Nephron (organoid): ENCODE data around the gene CYP1B1.

ENCODE experiments used
- H3K27ac Mint-ChIP-seq, 3 experiments: 2 replicates each; pipeline ENCODE4 v1.8.0; 2020; ENCODE audit warnings: mixed read lengths in 3 of 3, mild to moderate bottlenecking in 2 of 3, moderate library complexity in 1 of 3
- H3K27me3 Mint-ChIP-seq: 2 replicates; pipeline ENCODE4 v1.8.0; 2021; ENCODE audit warnings: low read depth, mild to moderate bottlenecking, moderate library complexity, mixed read lengths
- H3K36me3 Mint-ChIP-seq: 2 replicates; pipeline ENCODE4 v1.8.0; 2020; ENCODE audit warnings: low read depth, mixed read lengths
- H3K4me1 Mint-ChIP-seq: 2 replicates; pipeline ENCODE4 v1.8.0; 2020; ENCODE audit warnings: mixed read lengths
- H3K4me3 Mint-ChIP-seq, 3 experiments: 2 replicates each; pipeline ENCODE4 v1.8.0; 2020; ENCODE audit warnings: mild to moderate bottlenecking in 3 of 3, mixed read lengths in 3 of 3, moderate library complexity in 2 of 3
- H3K9me3 Mint-ChIP-seq: 2 replicates; pipeline ENCODE4 v1.8.0; 2020; ENCODE audit warnings: mixed read lengths
- CTCF ChIP-seq, 3 experiments: fragments of 200-600 bp; sonication (generic); IDR thresholded peaks; one replicate each; pipeline ENCODE4 v1.5.0; 2021; ENCODE audit warnings: antibody characterized with exemption in 3 of 3; ENCODE audit not compliant: unreplicated experiment in 3 of 3

The CYP1B1 gene

GRCh38 chr2:38074058-38074763, 1.7 kb downstream of the CYP1B1 start:
- Mint-ChIP-seq H3K27ac (peak overlapping the region; percentile 78 to 94 (median 94)), H3K4me1 (peaks cover 20% of the 10 kb centered on the region), H3K36me3 (peaks cover 26% of the 10 kb centered on the region), H3K27me3 (peaks cover 67% of the 10 kb centered on the region), H3K9me3 (no peaks in the 10 kb centered on the region), H3K4me3 (peak overlapping the region; percentile 88 to 93 (median 91))
- TF ChIP-seq CTCF (IDR thresholded peaks at IDR 0.05; ENCODE audit: unreplicated experiment in 3 of 3), result no peak

- Mint-ChIP-seq H3K27ac (peak overlapping the region; percentile 78 to 94 (median 94)), H3K9me3 (no peaks in the 10 kb centered on the region), H3K36me3 (peaks cover 32% of the 10 kb centered on the region), H3K27me3 (peaks cover 64% of the 10 kb centered on the region), H3K4me3 (peak overlapping the region; percentile 88 to 93 (median 91)), H3K4me1 (peaks cover 23% of the 10 kb centered on the region)
- no peak for TF ChIP-seq CTCF (IDR thresholded peaks at IDR 0.05; ENCODE audit: unreplicated experiment in 3 of 3)
These were observed 2.5 kb downstream of the CYP1B1 start for GRCh38 chr2:38073211-38074057.

- Mint-ChIP-seq H3K27ac (peak overlapping the region in 1 of 3 experiments; percentile 79), H3K4me1 (peaks cover 38% of the 10 kb centered on the region), H3K4me3 (peak overlapping the region in 2 of 3 experiments; percentile 57 to 80), H3K36me3 (peaks cover 35% of the 10 kb centered on the region), H3K9me3 (no peaks in the 10 kb centered on the region), H3K27me3 (peaks cover 43% of the 10 kb centered on the region)
- no peak for TF ChIP-seq CTCF (IDR thresholded peaks at IDR 0.05; ENCODE audit: unreplicated experiment in 3 of 3)
These were observed 5.5 kb downstream of the CYP1B1 start for GRCh38 chr2:38070438-38070837.

DNA sequence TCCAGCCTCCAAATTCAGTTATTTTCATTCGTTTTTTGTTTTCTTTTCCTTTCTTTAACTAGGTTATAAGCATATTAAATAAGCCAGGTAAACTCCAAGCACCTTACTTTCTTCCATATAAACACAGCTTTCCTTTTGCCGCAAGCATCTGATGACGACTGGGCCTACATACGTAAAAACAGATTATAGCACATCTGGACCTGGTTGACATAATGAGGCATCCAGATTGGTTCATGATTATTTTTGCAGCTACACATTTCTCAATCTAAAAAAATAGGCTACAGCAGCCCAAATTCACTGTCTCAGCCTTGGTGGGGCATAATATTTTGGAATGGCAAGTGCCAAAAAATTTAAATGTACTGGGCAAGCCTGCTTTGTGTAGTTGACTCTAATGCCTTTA, 7.7 kb downstream of the CYP1B1 start:
- no peaks in the 10 kb centered on the region for H3K9me3 Mint-ChIP-seq

GRCh38 chr2:38066421-38067115, 9.4 kb downstream of the CYP1B1 start:
- no peak for TF ChIP-seq CTCF (IDR thresholded peaks at IDR 0.05; ENCODE audit: unreplicated experiment in 3 of 3)
- peaks cover 37% of the 10 kb centered on the region for H3K36me3 Mint-ChIP-seq
- no peaks in the 10 kb centered on the region for H3K9me3 Mint-ChIP-seq
- peaks cover 14% of the 10 kb centered on the region for H3K27me3 Mint-ChIP-seq
- peak overlapping the region in 2 of 3 experiments; percentile 16 to 75 for H3K4me3 Mint-ChIP-seq
- H3K27ac Mint-ChIP-seq, result peak overlapping the region; percentile 79 to 89 (median 88)
- peaks cover 42% of the 10 kb centered on the region for H3K4me1 Mint-ChIP-seq

More for the DNA sequence above, 7.7 kb downstream of the CYP1B1 start:
- TF ChIP-seq CTCF (IDR thresholded peaks at IDR 0.05; ENCODE audit: unreplicated experiment in 3 of 3), result no peak
- Mint-ChIP-seq H3K27ac (peak overlapping the region; percentile 31 to 79 (median 48)), H3K4me1 (peaks cover 42% of the 10 kb centered on the region), H3K27me3 (peaks cover 21% of the 10 kb centered on the region), H3K4me3 (peak overlapping the region; percentile 8 to 83 (median 75)), H3K36me3 (peaks cover 40% of the 10 kb centered on the region)
